ENCODE data around the gene MAPKAP1. TPM values are rescaled to one million over a fixed set of nuclear protein-coding genes. Genes with fewer than 3 reads are reported as not detected.
A peak's percentile ranks its signal among the peaks of the same experiment; 100 is the strongest.

The MAPKAP1 gene
- total and polyA plus RNA-seq, 9 of the 15 experiments (the other 6 are each of a cell fraction or from before 2014, with no cell fraction given), result 2.6 to 82.1 (median 61.1) TPM

DNA sequence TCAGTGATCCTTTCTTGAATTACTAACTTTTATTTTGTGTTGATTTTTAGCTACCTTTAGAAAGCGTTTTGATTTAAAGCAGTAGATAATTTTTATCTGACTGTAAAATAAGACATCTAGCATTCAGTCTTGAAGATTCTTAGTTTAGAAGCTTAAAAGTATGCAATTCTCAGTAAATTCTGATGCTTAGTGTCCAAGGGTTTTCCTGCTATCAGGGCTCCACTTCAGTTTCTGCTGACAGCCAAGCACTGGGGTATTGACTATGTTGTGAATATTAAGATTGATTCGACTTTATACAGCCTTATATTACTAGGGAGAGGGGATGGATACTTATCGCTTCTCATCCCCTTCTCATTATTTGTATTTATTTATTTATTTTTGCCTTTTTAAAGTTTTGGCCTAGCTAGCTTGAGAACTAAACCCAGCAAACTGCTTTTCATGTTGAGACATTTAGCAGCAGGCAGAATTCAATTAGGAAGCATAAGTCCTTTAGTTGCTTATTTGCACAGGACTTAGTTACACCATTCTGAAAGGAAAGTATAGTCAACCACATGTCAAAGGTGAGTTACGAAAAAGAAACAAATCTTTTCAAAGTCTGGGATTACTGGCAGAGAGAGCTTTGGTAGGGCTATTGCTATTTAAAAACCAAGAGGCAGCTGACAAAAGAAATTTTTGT is 43.1 kb upstream of the MAPKAP1 start:
- BruUV-seq (replicated peaks), result no TSS peak
- Histone ChIP-seq H3K9me1 (ENCODE audit: control insufficient read depth, insufficient read depth, low read length) (no peaks in the 10 kb centered on the region), H3K4me2 (ENCODE audit: insufficient read depth, low read length) (no peak overlapping the region), H2AFZ (ENCODE audit: low read depth, low read length) (no peak overlapping the region), H3K27me3 (ENCODE audit: control insufficient read depth in 2 of 2, insufficient read depth in 2 of 2, low read length in 2 of 2) (peaks cover 25 to 26% of the 10 kb centered on the region in 2 experiments), H3K9me3 (replicated peaks; ENCODE audit: control insufficient read depth, insufficient read depth, low read depth, low read length) (no peaks in the 10 kb centered on the region), H3K36me3 (ENCODE audit: control insufficient read depth, insufficient read depth, low read length) (no peaks in the 10 kb centered on the region), H3K4me1 (replicated peaks in 1 of 2; ENCODE audit: control insufficient read depth in 2 of 2, insufficient read depth in 2 of 2, low read length in 2 of 2) (peaks cover 8 to 26% of the 10 kb centered on the region in 2 experiments), H3K79me2 (ENCODE audit: control insufficient read depth, insufficient read depth, low read length) (no peaks in the 10 kb centered on the region), H3K9ac (ENCODE audit: insufficient read depth in 1 of 2, low read depth in 2 of 2, low read length in 2 of 2) (no peak overlapping the region), H3K4me3 (no peak overlapping the region), H4K20me1 (replicated peaks; ENCODE audit: control insufficient read depth, insufficient read depth, low read length) (peaks cover 7% of the 10 kb centered on the region; the same call in 1 of the 2 replicates), H3K27ac (ENCODE audit: extremely low read depth, low read depth, low read length) (no peak overlapping the region)
- FAIRE-seq, result no peak
- 26% methylated on average over 4 of the region's 4 CpGs for WGBS (ENCODE audit: insufficient coverage, low coverage, missing lambda C conversion rate)
- ATAC-seq, result no peak
- intact Hi-C loops (cut with micrococcal nuclease), result loop anchor here (5.0 to 10.0 kb wide), 2 partner anchors 43 to 75 kb away; partner anchors contain the start of gene MAPKAP1
- ChIA-PET CTCF (ENCODE audit: low intra/inter-chr PET ratio) (no interaction called here), POLR2A (interaction anchor here (0.6 to 2.0 kb wide), 3 partner anchors 9 to 59 kb away, joined by 3 to 10 read pairs (median 4); no protein-coding TSS in a partner anchor)
- TF ChIP-seq ARID4B (CRISPR knock-in tag; IDR thresholded peaks at IDR 0.05) (no peak), CBX2 (IDR thresholded peaks at IDR 0.05; ENCODE audit: insufficient read depth, low read length, poor library complexity, severe bottlenecking) (peak; percentile 82)
- no peak for DNase-seq (ENCODE audit: extremely low read depth in 1 of 4, low spot score in 3 of 4)
- in situ Hi-C loops (cut with MboI), result no loop called here

All from K562 (cell line).